T-cell (primary cell): ENCODE results near the gene TUBB. TPM values are rescaled to one million over a fixed set of nuclear protein-coding genes. Genes with fewer than 3 reads are reported as not detected.
A peak's percentile ranks its signal among the peaks of the same experiment; 100 is the strongest.

Experiments used
- ATAC-seq, 4 experiments: fragments of 200-7000 bp in 3 of 4; fragments of 150-1000 bp in 1 of 4; cut with Tn5 transposase; replicated peaks in 1 of 4; 1 replicate in 3 of 4; 2 replicates in 1 of 4; pipeline ENCODE4 v1.10.0; 2021; ENCODE audit warnings: moderate library complexity in 3 of 4, mild to moderate bottlenecking in 2 of 4, moderate number of reproducible peaks in 1 of 4
- CTCF ChIA-PET, 2 donors: fragments of 300-600 bp; sonication (Branson Sonifier 250); formaldehyde crosslinking; loops; one replicate each; lab custom pipeline; 2022; ENCODE audit warnings: antibody characterized with exemption in 2 of 2; lab: Charles Lee
- POLR2A ChIA-PET, 2 donors: fragments of 300-600 bp; sonication (Branson Sonifier 250); formaldehyde crosslinking; loops; one replicate each; lab custom pipeline; 2022; ENCODE audit warnings: antibody characterized with exemption in 2 of 2; lab: Charles Lee
- DNase-seq, 35 experiments: peaks; one replicate each; pipeline versions ENCODE4 v3.0.0 to v3.0.0-alpha.2; 2013 to 2023
- H3K27ac ChIP-seq: one replicate; pipeline ENCODE4 v1.5.1; 2013; ENCODE audit warnings: low read length
- H3K27me3 ChIP-seq, 2 experiments: replicated peaks in 1 of 2; 1 replicate in 1 of 2; 2 replicates in 1 of 2; pipeline versions ENCODE4 v1.6.1 to v1.7.0; 2013; ENCODE audit warnings: low read length in 1 of 2, mixed read lengths in 1 of 2; ENCODE audit not compliant: control insufficient read depth in 2 of 2, insufficient read depth in 2 of 2; ENCODE audit errors: extremely low read depth in 1 of 2
- H3K36me3 ChIP-seq, 2 donors: 1 replicate in 1 of 2; 2 replicates in 1 of 2; pipeline versions ENCODE4 v1.6.1 to v1.7.0; 2013; ENCODE audit warnings: low read length in 1 of 2; ENCODE audit not compliant: control insufficient read depth in 2 of 2, insufficient read depth in 1 of 2; ENCODE audit errors: extremely low read depth in 1 of 2
- H3K4me1 ChIP-seq, 2 experiments: 1 replicate in 1 of 2; 2 replicates in 1 of 2; pipeline versions ENCODE4 v1.6.1 to v1.7.0; 2013; ENCODE audit warnings: low read length in 2 of 2, mixed read lengths in 1 of 2; ENCODE audit not compliant: insufficient read depth in 2 of 2, control insufficient read depth in 1 of 2; ENCODE audit errors: extremely low read depth in 1 of 2
- H3K4me3 ChIP-seq, 2 donors: 1 replicate in 1 of 2; 2 replicates in 1 of 2; pipeline versions ENCODE4 v1.5.1 to v1.7.0; 2013; ENCODE audit warnings: mild to moderate bottlenecking in 2 of 2, low read length in 1 of 2, moderate library complexity in 1 of 2; ENCODE audit not compliant: control insufficient read depth in 1 of 2; ENCODE audit errors: extremely low read depth in 1 of 2
- H3K9me3 ChIP-seq: 2 replicates; pipeline ENCODE4 v1.7.0; 2013
- H3K27ac Mint-ChIP-seq, 2 donors: one replicate each; pipeline ENCODE4 v1.8.0; 2020 to 2021; ENCODE audit warnings: mild to moderate bottlenecking in 2 of 2, mixed read lengths in 2 of 2
- H3K27me3 Mint-ChIP-seq, 2 donors: one replicate each; pipeline ENCODE4 v1.8.0; 2021 to 2022; ENCODE audit warnings: mixed read lengths in 2 of 2
- H3K36me3 Mint-ChIP-seq: one replicate; pipeline ENCODE4 v1.8.0; 2021; ENCODE audit warnings: mixed read lengths
- H3K4me1 Mint-ChIP-seq, 3 donors: one replicate each; pipeline ENCODE4 v1.8.0; 2020 to 2022; ENCODE audit warnings: mixed read lengths in 3 of 3, mild to moderate bottlenecking in 1 of 3
- H3K4me3 Mint-ChIP-seq, 3 donors: one replicate each; pipeline ENCODE4 v1.8.0; 2020 to 2022; ENCODE audit warnings: mild to moderate bottlenecking in 3 of 3, mixed read lengths in 3 of 3, moderate library complexity in 3 of 3
- H3K9me3 Mint-ChIP-seq, 3 donors: one replicate each; pipeline ENCODE4 v1.8.0; 2020 to 2022; ENCODE audit warnings: mixed read lengths in 3 of 3
- WGBS: methylation state at CpG from one replicate; pipeline ENCODE4 v1.1.5; 2013; ENCODE audit warnings: missing lambda C conversion rate; ENCODE audit not compliant: insufficient coverage; 5-methylcytosine and 5-hydroxymethylcytosine counted together
- total RNA-seq, 35 experiments: library from RNA in 6 of 35; stranded (reverse) in 6 of 35; fragments of 120-200 nt in 1 of 35; gene quantifications; one replicate each; pipeline versions ENCODE4 v1.2.1 to v1.2.4 and lab custom pipeline; 2013 to 2026

TUBB gene
- total RNA-seq, 5 donors from 2014 or later (not counting 1 experiment from before 2014, with no cell fraction given), result 108 to 246 (median 202) TPM

GRCh38 chr6:30705620-30706019 is 14.5 kb upstream of the TUBB start:
- DNase-seq, result no peak
- H3K4me1 ChIP-seq, result no peaks in the 10 kb centered on the region

DNA sequence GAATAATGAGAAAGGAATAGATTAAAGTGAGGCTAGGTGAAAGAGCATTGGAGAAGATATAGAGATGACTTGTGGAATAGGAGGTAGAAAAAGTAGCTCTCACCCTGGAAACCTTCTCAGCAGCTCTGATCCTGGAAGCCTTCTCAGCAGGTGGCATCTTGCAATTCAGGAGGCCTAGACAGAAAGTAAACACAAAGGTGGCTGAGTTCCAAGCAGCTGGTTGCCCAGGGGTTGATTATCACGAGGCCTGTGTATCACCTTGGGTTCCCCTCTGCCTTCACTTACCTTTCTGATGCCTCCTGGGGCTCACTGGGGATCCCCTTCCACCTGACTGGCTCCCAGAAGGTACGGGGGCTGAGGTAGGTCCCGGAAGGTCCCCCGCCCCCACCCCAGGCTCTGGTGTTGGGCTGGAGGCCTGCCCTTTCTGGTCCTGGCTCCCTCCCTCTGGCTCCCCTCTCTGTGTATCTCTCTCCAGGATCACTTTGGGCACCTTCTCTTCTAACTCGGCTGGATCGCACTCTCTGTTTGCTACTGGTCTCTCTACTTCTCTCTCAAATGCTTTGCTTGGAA is 12.8 kb upstream of the TUBB start:
- Mint-ChIP-seq H3K9me3 (no peaks in the 10 kb centered on the region), H3K4me3 (no peak overlapping the region), H3K36me3 (peaks cover 64% of the 10 kb centered on the region), H3K27ac (no peak overlapping the region), H3K27me3 (no peaks in the 10 kb centered on the region), H3K4me1 (peaks cover 5 to 12% (median 10%) of the 10 kb centered on the region in 3 donors)
- ChIA-PET CTCF (interaction anchor here in 1 of 2 donors (0.6 kb wide), 1 partner anchor 191 kb away, joined by 5 read pairs; no protein-coding TSS in a partner anchor), POLR2A (interaction anchor here in 1 of 2 donors (0.6 kb wide), 1 partner anchor 1447 kb away, joined by 5 read pairs; no protein-coding TSS in a partner anchor)
- H3K27ac ChIP-seq, result no peak overlapping the region
- peaks cover 10 to 54% of the 10 kb centered on the region in 2 donors for H3K36me3 ChIP-seq
- H3K4me3 ChIP-seq, result no peak overlapping the region
- ATAC-seq (no peak), DNase-seq (no peak)
- no peaks in the 10 kb centered on the region for H3K9me3 ChIP-seq
- no peaks in the 10 kb centered on the region for H3K27me3 ChIP-seq
- H3K4me1 ChIP-seq, result peaks cover 0 to 7% of the 10 kb centered on the region in 2 experiments
- WGBS, result 100% methylated on average over 1 of the region's 6 CpGs

More at GRCh38 chr6:30705620-30706019, 14.5 kb upstream of the TUBB start:
- H3K36me3 Mint-ChIP-seq, result peaks cover 54% of the 10 kb centered on the region
- no peaks in the 10 kb centered on the region for H3K27me3 Mint-ChIP-seq
- H3K9me3 Mint-ChIP-seq, result no peaks in the 10 kb centered on the region
- H3K27me3 ChIP-seq, result no peaks in the 10 kb centered on the region
- ATAC-seq, result no peak
- WGBS, result 100% methylated on average over 2 of the region's 4 CpGs
- H3K9me3 ChIP-seq, result no peaks in the 10 kb centered on the region
- peak overlapping the region in 1 of 2 donors; percentile 34 for H3K27ac Mint-ChIP-seq
- CTCF ChIA-PET, result interaction anchor here in 1 of 2 donors (0.6 kb wide), 1 partner anchor 25 kb away, joined by 4 read pairs; no protein-coding TSS in a partner anchor
- H3K27ac ChIP-seq, result no peak overlapping the region
- peaks cover 13 to 38% of the 10 kb centered on the region in 2 donors for H3K36me3 ChIP-seq
- POLR2A ChIA-PET, result interaction anchor here in 1 of 2 donors (0.6 to 0.7 kb wide), 2 partner anchors 12 to 896 kb away, joined by 3 to 8 read pairs; no protein-coding TSS in a partner anchor
- no peak overlapping the region for H3K4me3 Mint-ChIP-seq
- H3K4me1 Mint-ChIP-seq, result peaks cover 0 to under 1% (median 0%) of the 10 kb centered on the region in 3 donors
- no peak overlapping the region for H3K4me3 ChIP-seq

- ChIA-PET CTCF (no interaction called here), POLR2A (no interaction called here)
- Mint-ChIP-seq H3K4me3 (no peak overlapping the region), H3K27ac (no peak overlapping the region), H3K9me3 (no peaks in the 10 kb centered on the region), H3K27me3 (no peaks in the 10 kb centered on the region), H3K4me1 (peaks cover 9 to 20% (median 16%) of the 10 kb centered on the region in 3 donors), H3K36me3 (peaks cover 66% of the 10 kb centered on the region)
- Histone ChIP-seq H3K27me3 (no peaks in the 10 kb centered on the region), H3K36me3 (peaks cover 6 to 57% of the 10 kb centered on the region in 2 donors), H3K4me3 (no peak overlapping the region), H3K4me1 (peaks cover 0 to 7% of the 10 kb centered on the region in 2 experiments), H3K27ac (no peak overlapping the region), H3K9me3 (no peaks in the 10 kb centered on the region)
- DNase-seq, result no peak
- no CpG with 5 or more reads among the region's 2 CpGs for WGBS
- no peak for ATAC-seq
These were observed 10.9 kb upstream of the TUBB start for GRCh38 chr6:30709101-30709868.

DNA sequence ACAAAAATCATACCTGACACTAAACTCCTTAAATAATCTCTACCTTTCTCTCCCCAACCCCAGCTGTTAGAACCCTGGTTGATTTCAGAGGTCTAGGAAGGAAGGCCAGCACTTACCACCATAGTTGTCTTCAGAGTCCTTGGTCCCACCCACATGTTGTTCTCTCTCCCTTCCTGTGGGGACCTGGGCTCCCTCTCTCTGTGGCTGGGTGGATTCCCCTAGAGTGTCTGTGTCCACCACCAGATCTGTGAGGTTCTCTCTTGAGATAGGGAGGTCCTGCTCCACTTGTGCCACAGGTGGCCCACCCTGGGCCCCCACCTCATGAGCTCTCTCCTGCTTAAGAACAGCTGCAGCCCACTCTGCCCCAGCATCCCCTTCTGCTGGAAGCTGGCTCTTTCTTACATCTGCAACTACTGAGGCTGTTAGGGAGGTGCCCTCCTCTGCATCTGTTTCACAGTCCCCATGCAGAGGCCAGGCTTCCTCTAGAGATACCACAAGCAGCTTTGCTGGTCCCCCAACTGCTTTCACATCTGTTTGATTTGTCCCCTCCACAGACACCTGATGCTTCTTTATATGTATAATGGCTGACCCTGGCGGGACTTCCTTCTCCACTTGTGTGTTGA is 8.3 kb upstream of the TUBB start:
- H3K4me1 ChIP-seq, result peaks cover 3 to 18% of the 10 kb centered on the region in 2 experiments
- no peaks in the 10 kb centered on the region for H3K9me3 ChIP-seq
- H3K4me1 Mint-ChIP-seq, result peaks cover 27 to 44% (median 31%) of the 10 kb centered on the region in 3 donors
- DNase-seq (no peak), ATAC-seq (no peak)
- CTCF ChIA-PET, result interaction anchor here in 1 of 2 donors (1.1 kb wide), 1 partner anchor 33 kb away, joined by 4 read pairs; no protein-coding TSS in a partner anchor
- H3K4me3 ChIP-seq, result no peak overlapping the region
- H3K27ac Mint-ChIP-seq, result peak overlapping the region in 1 of 2 donors; percentile 65
- no peaks in the 10 kb centered on the region for H3K27me3 Mint-ChIP-seq
- H3K27me3 ChIP-seq, result no peaks in the 10 kb centered on the region
- POLR2A ChIA-PET, result no interaction called here
- peaks cover 0 to 57% of the 10 kb centered on the region in 2 donors for H3K36me3 ChIP-seq
- H3K4me3 Mint-ChIP-seq, result no peak overlapping the region
- no peak overlapping the region for H3K27ac ChIP-seq
- peaks cover 57% of the 10 kb centered on the region for H3K36me3 Mint-ChIP-seq
- no peaks in the 10 kb centered on the region for H3K9me3 Mint-ChIP-seq
- WGBS, result no CpG with 5 or more reads among the region's 1 CpG

DNA sequence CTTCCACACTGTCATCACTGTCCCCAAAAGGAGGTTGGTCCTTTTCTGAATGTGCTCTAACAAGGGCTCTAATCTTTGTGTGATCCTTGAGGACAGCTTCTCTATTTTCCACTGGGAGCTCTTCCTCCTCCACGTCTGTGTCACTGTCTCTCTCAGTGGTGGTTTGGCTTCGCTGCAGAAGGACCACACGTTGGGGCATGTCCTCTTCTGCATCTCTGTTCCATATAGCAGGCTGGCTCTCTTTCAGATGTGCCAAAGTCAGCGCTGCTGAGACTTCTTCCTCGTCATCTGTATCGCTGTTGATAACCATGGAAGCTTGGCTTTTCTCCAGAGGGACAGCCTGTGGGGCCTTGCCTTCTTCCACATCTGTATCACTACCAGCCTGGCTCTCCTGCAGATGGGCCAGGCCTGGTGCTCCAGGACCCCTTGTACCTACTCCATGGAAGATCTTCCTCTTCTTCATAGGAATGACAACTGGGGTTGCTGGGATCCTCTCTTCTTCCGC is 7.7 kb upstream of the TUBB start:
- Mint-ChIP-seq H3K27ac (peak overlapping the region in 1 of 2 donors; percentile 65), H3K4me3 (no peak overlapping the region), H3K27me3 (no peaks in the 10 kb centered on the region), H3K4me1 (peaks cover 32 to 51% (median 36%) of the 10 kb centered on the region in 3 donors), H3K36me3 (peaks cover 56% of the 10 kb centered on the region), H3K9me3 (no peaks in the 10 kb centered on the region)
- H3K4me1 ChIP-seq, result peaks cover 3 to 21% of the 10 kb centered on the region in 2 experiments
- no peak overlapping the region for H3K27ac ChIP-seq
- DNase-seq (no peak), ATAC-seq (no peak)
- ChIA-PET POLR2A (no interaction called here), CTCF (interaction anchor here in 1 of 2 donors (1.1 kb wide), 1 partner anchor 33 kb away, joined by 4 read pairs; no protein-coding TSS in a partner anchor)
- 85% methylated on average over 7 of the region's 7 CpGs for WGBS
- H3K4me3 ChIP-seq, result no peak overlapping the region
- no peaks in the 10 kb centered on the region for H3K9me3 ChIP-seq
- H3K36me3 ChIP-seq, result peaks cover 0 to 52% of the 10 kb centered on the region in 2 donors
- H3K27me3 ChIP-seq, result no peaks in the 10 kb centered on the region

- H3K9me3 Mint-ChIP-seq, result no peaks in the 10 kb centered on the region
- ChIA-PET CTCF (no interaction called here), POLR2A (no interaction called here)
- no peak overlapping the region for H3K4me3 ChIP-seq
- H3K27me3 ChIP-seq, result no peaks in the 10 kb centered on the region
- H3K27ac Mint-ChIP-seq, result no peak overlapping the region
- peaks cover 48% of the 10 kb centered on the region for H3K36me3 Mint-ChIP-seq
- H3K4me1 Mint-ChIP-seq, result peaks cover 44 to 56% (median 47%) of the 10 kb centered on the region in 3 donors
- peaks cover 6 to 30% of the 10 kb centered on the region in 2 experiments for H3K4me1 ChIP-seq
- H3K4me3 Mint-ChIP-seq, result no peak overlapping the region
- no peaks in the 10 kb centered on the region for H3K9me3 ChIP-seq
- H3K27ac ChIP-seq, result no peak overlapping the region
- DNase-seq (no peak), ATAC-seq (no peak)
- H3K36me3 ChIP-seq, result peaks cover 0 to 45% of the 10 kb centered on the region in 2 donors
- H3K27me3 Mint-ChIP-seq, result no peaks in the 10 kb centered on the region
- no CpG with 5 or more reads among the region's 1 CpG for WGBS
These were observed 5.9 kb upstream of the TUBB start for GRCh38 chr6:30714263-30714662.
